ENCODE results near the gene NBPF20. TPM values are rescaled to one million over a fixed set of nuclear protein-coding genes. Genes with fewer than 3 reads are reported as not detected.
A peak's percentile ranks its signal among the peaks of the same experiment; 100 is the strongest.
"Not testable (repeated sequence)": the region's sequence is repeated elsewhere in the genome, so short reads cannot be mapped to it uniquely, and the experiment has no call there.

Gene NBPF20
- polyA plus RNA-seq, 1 donor from 2014 or later = 0.41 TPM

- H3K4me1 Mint-ChIP-seq, H3K4me3 Mint-ChIP-seq, H3K27me3 Mint-ChIP-seq, H3K9me3 Mint-ChIP-seq, H3K27ac Mint-ChIP-seq, H3K36me3 Mint-ChIP-seq: not testable (repeated sequence)
Measured at GRCh38 chr1:145445219-145445618, 19.8 kb upstream of the NBPF20 start.

GRCh38 chr1:145442340-145442739 lies 16.9 kb upstream of the NBPF20 start:
- H3K9me3 Mint-ChIP-seq, H3K27ac Mint-ChIP-seq, H3K4me3 Mint-ChIP-seq, H3K27me3 Mint-ChIP-seq, H3K4me1 Mint-ChIP-seq, H3K36me3 Mint-ChIP-seq: not testable (repeated sequence)

GRCh38 chr1:145431363-145432256 lies 6.2 kb upstream of the NBPF20 start:
- H3K4me3 Mint-ChIP-seq = peak overlapping the region in 3 of 4 donors; percentile 44 to 79 (median 47)
- peaks cover 33% of the 10 kb centered on the region for H3K27me3 Mint-ChIP-seq
- H3K9me3 Mint-ChIP-seq = peaks cover 4 to 14% (median 11%) of the 10 kb centered on the region in 3 donors
- not testable (repeated sequence) for H3K4me1 Mint-ChIP-seq, H3K27ac Mint-ChIP-seq, H3K36me3 Mint-ChIP-seq

GRCh38 chr1:145430830-145431229 lies 5.4 kb upstream of the NBPF20 start:
- H3K36me3 Mint-ChIP-seq, H3K27ac Mint-ChIP-seq, H3K4me1 Mint-ChIP-seq: not testable (repeated sequence)
- peaks cover 4 to 14% (median 11%) of the 10 kb centered on the region in 3 donors for H3K9me3 Mint-ChIP-seq
- H3K4me3 Mint-ChIP-seq = peak overlapping the region in 1 of 4 donors; percentile 52
- peaks cover 33% of the 10 kb centered on the region for H3K27me3 Mint-ChIP-seq

- not testable (repeated sequence) for H3K27ac Mint-ChIP-seq, H3K36me3 Mint-ChIP-seq
- H3K4me3 Mint-ChIP-seq = peak overlapping the region in 1 of 4 donors; percentile 52
- H3K4me1 Mint-ChIP-seq = peaks cover 7 to 15% (median 9%) of the 10 kb centered on the region in 3 donors
- H3K27me3 Mint-ChIP-seq = peaks cover 35% of the 10 kb centered on the region
- peaks cover 4 to 14% (median 11%) of the 10 kb centered on the region in 3 donors for H3K9me3 Mint-ChIP-seq
Measured at GRCh38 chr1:145429329-145429728, 3.9 kb upstream of the NBPF20 start.

- H3K36me3 Mint-ChIP-seq, H3K9me3 Mint-ChIP-seq: not testable (repeated sequence)
- Mint-ChIP-seq H3K27ac (peak overlapping the region; percentile 37 to 98 (median 92)), H3K27me3 (peaks cover 24% of the 10 kb centered on the region), H3K4me3 (peak overlapping the region; percentile 90 to 100 (median 98)), H3K4me1 (peaks cover 6 to 14% (median 10%) of the 10 kb centered on the region in 3 donors)
Measured at GRCh38 chr1:145424612-145425435, 579 bp downstream of the NBPF20 start.

- H3K27me3 Mint-ChIP-seq, H3K9me3 Mint-ChIP-seq, H3K36me3 Mint-ChIP-seq, H3K4me1 Mint-ChIP-seq, H3K4me3 Mint-ChIP-seq, H3K27ac Mint-ChIP-seq: not testable (repeated sequence)
Measured at GRCh38 chr1:145415149-145415548, 10.3 kb downstream of the NBPF20 start.

- not testable (repeated sequence) for H3K27ac Mint-ChIP-seq, H3K36me3 Mint-ChIP-seq, H3K4me3 Mint-ChIP-seq, H3K9me3 Mint-ChIP-seq, H3K4me1 Mint-ChIP-seq, H3K27me3 Mint-ChIP-seq
Measured at GRCh38 chr1:145407266-145407665, 18.1 kb downstream of the NBPF20 start.

- H3K27me3 Mint-ChIP-seq, H3K27ac Mint-ChIP-seq, H3K4me1 Mint-ChIP-seq, H3K36me3 Mint-ChIP-seq, H3K9me3 Mint-ChIP-seq, H3K4me3 Mint-ChIP-seq: not testable (repeated sequence)
Measured at GRCh38 chr1:145404949-145405348, 20.5 kb downstream of the NBPF20 start.

- not testable (repeated sequence) for H3K4me1 Mint-ChIP-seq, H3K4me3 Mint-ChIP-seq, H3K9me3 Mint-ChIP-seq, H3K27ac Mint-ChIP-seq, H3K36me3 Mint-ChIP-seq, H3K27me3 Mint-ChIP-seq
Measured at GRCh38 chr1:145400701-145401100, 24.7 kb downstream of the NBPF20 start.

Other genes starting within 250 kb of the NBPF20 start
- not detected for gene PPIAL4D, start 183.4 kb downstream of the NBPF20 start, polyA plus RNA-seq
- gene GPR89A, start 182.4 kb upstream of the NBPF20 start, polyA plus RNA-seq = 14.8 TPM